Activated T-cell treated with anti-CD3 and anti-CD28 coated beads, Interleukin-2, amount 50 U/mL, for 48 hours (primary cell): ENCODE results near the gene ZFHX3.
A peak's percentile ranks its signal among the peaks of the same experiment; 100 is the strongest.

ENCODE experiments used
- DNase-seq, 2 experiments: peaks; one replicate each; pipeline ENCODE4 v3.0.0-alpha.2; 2020

ZFHX3 gene

GRCh38 chr16:72840631-72841381 lies 207.1 kb downstream of the ZFHX3 start:
- no peak for DNase-seq

- no peak for DNase-seq
Measured at GRCh38 chr16:72838951-72839350, 209.0 kb downstream of the ZFHX3 start.

GRCh38 chr16:72838586-72838910 lies 209.4 kb downstream of the ZFHX3 start:
- DNase-seq: no peak

GRCh38 chr16:72837846-72838585 lies 209.9 kb downstream of the ZFHX3 start:
- no peak for DNase-seq

GRCh38 chr16:72836985-72837384 lies 210.9 kb downstream of the ZFHX3 start:
- no peak for DNase-seq

- DNase-seq: no peak
Measured at GRCh38 chr16:72836181-72836580, 211.7 kb downstream of the ZFHX3 start.

- DNase-seq: no peak
Measured at GRCh38 chr16:72835086-72835485, 212.8 kb downstream of the ZFHX3 start.

GRCh38 chr16:72834499-72834898 lies 213.4 kb downstream of the ZFHX3 start:
- DNase-seq: no peak

GRCh38 chr16:72833969-72834368 lies 214.0 kb downstream of the ZFHX3 start:
- DNase-seq: no peak

GRCh38 chr16:72833482-72833881 lies 214.4 kb downstream of the ZFHX3 start:
- DNase-seq: no peak

GRCh38 chr16:72832621-72833248 lies 215.2 kb downstream of the ZFHX3 start:
- peak; percentile 83 to 87 for DNase-seq

- no peak for DNase-seq
Measured at GRCh38 chr16:72829846-72830775, 217.8 kb downstream of the ZFHX3 start.

GRCh38 chr16:72827866-72828265 lies 220.1 kb downstream of the ZFHX3 start:
- DNase-seq: no peak

- DNase-seq: no peak
Measured at GRCh38 chr16:72825912-72826621, 221.9 kb downstream of the ZFHX3 start.

- DNase-seq: no peak
Measured at GRCh38 chr16:72824761-72825160, 223.2 kb downstream of the ZFHX3 start.

GRCh38 chr16:72824027-72824426 lies 223.9 kb downstream of the ZFHX3 start:
- DNase-seq: no peak

GRCh38 chr16:72821185-72821950 lies 226.6 kb downstream of the ZFHX3 start:
- DNase-seq: no peak

GRCh38 chr16:72819345-72819744 lies 228.6 kb downstream of the ZFHX3 start:
- DNase-seq: no peak

- no peak for DNase-seq
Measured at GRCh38 chr16:72818236-72818845, 229.6 kb downstream of the ZFHX3 start.

GRCh38 chr16:72815348-72816318 lies 232.3 kb downstream of the ZFHX3 start:
- DNase-seq: no peak
